Measurements from ENCODE around the gene RNF4.

DNA sequence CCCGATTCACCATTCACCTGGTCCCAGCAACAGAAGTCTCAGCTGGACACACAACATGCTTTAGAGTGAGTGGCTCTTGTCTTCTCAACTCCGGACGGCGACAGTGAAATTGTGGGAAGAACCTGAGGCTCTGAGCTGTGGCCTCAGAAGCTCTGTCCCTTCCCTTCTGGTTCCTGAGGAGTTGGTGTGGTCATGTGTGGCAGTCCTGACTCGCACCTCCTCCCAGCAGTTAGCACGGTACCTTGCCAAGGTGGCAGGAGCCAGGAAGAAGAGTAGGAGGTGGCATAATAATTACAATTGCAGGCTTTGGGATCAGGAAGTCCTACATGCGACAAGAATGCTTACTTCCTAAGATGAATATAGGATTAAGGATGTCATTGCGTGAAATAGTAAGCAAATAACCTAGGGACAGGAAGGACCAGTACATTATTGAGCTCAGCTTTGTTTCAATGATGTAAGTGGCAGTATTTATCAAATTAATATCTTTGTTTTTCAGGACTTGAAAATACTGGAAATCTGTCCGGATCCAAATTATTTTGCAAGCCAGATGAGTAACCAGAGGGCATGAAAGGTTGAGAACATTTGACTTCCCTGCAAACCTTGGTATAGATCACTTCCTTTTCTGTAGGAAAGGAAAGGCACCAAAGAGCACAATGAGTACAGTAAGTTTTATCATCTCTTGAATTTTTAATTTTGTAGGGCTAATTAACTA is 21.1 kb downstream of the RNF4 start:
- TF ChIP-seq CTCF (IDR thresholded peaks at IDR 0.05 in 8 of 11, conservative IDR thresholded peaks at IDR 0.05 in 3 of 11), result no peak
- TF ChIP-seq POLR2A (IDR thresholded peaks at IDR 0.05), result no peak
- TF ChIP-seq POLR2AphosphoS5 (IDR thresholded peaks at IDR 0.05), result no peak

Measured in spleen (tissue), 7 donors.